H9 (cell line): ENCODE data around the gene RSL1D1. TPM values are rescaled to one million over a fixed set of nuclear protein-coding genes. Genes with fewer than 3 reads are reported as not detected.

Experiments used
- DNase-seq: peaks from one replicate; pipeline ENCODE4 v3.0.0-alpha.2; 2017
- H2AFZ ChIP-seq: one replicate; pipeline ENCODE4 v1.6.1; 2013; ENCODE audit warnings: mild to moderate bottlenecking, low read length, control low read depth, moderate library complexity
- H2AK5ac ChIP-seq: 2 replicates; pipeline ENCODE4 v1.6.1; 2013; ENCODE audit warnings: low read length, control low read depth, mixed read lengths; ENCODE audit not compliant: insufficient read length
- H2BK120ac ChIP-seq: one replicate; pipeline ENCODE4 v1.6.1; 2013; ENCODE audit warnings: low read depth, mild to moderate bottlenecking, low read length, control low read depth, inconsistent platforms; ENCODE audit not compliant: poor library complexity, severe bottlenecking
- H2BK12ac ChIP-seq: 2 replicates; pipeline ENCODE4 v1.6.1; 2013; ENCODE audit warnings: low read length, control low read depth, mixed read lengths, low read depth; ENCODE audit not compliant: insufficient read length
- H2BK15ac ChIP-seq: 2 replicates; pipeline ENCODE4 v1.6.1; 2013; ENCODE audit warnings: low read depth, low read length, control low read depth
- H2BK20ac ChIP-seq: one replicate; pipeline ENCODE4 v1.6.1; 2013; ENCODE audit warnings: low read depth, mild to moderate bottlenecking, low read length, control low read depth, inconsistent platforms; ENCODE audit not compliant: poor library complexity, severe bottlenecking
- H2BK5ac ChIP-seq: 2 replicates; pipeline ENCODE4 v1.6.1; 2013; ENCODE audit warnings: low read length, control low read depth, mixed read lengths; ENCODE audit not compliant: insufficient read length
- H3K14ac ChIP-seq: 2 replicates; pipeline ENCODE4 v1.6.1; 2013; ENCODE audit warnings: low read length, control low read depth; ENCODE audit not compliant: insufficient read depth
- H3K18ac ChIP-seq: 2 replicates; pipeline ENCODE4 v1.6.1; 2013; ENCODE audit warnings: low read depth, mild to moderate bottlenecking, mixed read lengths, low read length, control low read depth; ENCODE audit not compliant: insufficient read length
- H3K23ac ChIP-seq: 2 replicates; pipeline ENCODE4 v1.6.1; 2013; ENCODE audit warnings: low read length, control low read depth, mixed read lengths, low read depth; ENCODE audit not compliant: insufficient read length
- H3K23me2 ChIP-seq: 2 replicates; pipeline ENCODE4 v1.6.1; 2013; ENCODE audit warnings: low read depth, mild to moderate bottlenecking, mixed read lengths, low read length, control low read depth; ENCODE audit not compliant: insufficient read length, poor library complexity, severe bottlenecking
- H3K27ac ChIP-seq: 2 replicates; pipeline ENCODE4 v1.5.1; 2013; ENCODE audit warnings: low read length, control low read depth, mixed read lengths, low read depth; ENCODE audit not compliant: insufficient read length
- H3K27me3 ChIP-seq: 2 replicates; pipeline ENCODE4 v1.6.1; 2013; ENCODE audit warnings: low read length, control low read depth, inconsistent platforms; ENCODE audit not compliant: insufficient read depth
- H3K4ac ChIP-seq: 2 replicates; pipeline ENCODE4 v1.6.1; 2013; ENCODE audit warnings: low read depth, mild to moderate bottlenecking, control low read depth, inconsistent platforms, low read length, moderate library complexity
- H3K4me1 ChIP-seq: 2 replicates; pipeline ENCODE4 v1.6.1; 2013; ENCODE audit warnings: low read length, control low read depth, inconsistent platforms; ENCODE audit not compliant: insufficient read depth
- H3K4me2 ChIP-seq: 2 replicates; pipeline ENCODE4 v1.6.1; 2013; ENCODE audit warnings: low read length, control low read depth, mixed read lengths; ENCODE audit not compliant: insufficient read length, insufficient read depth
- H3K56ac ChIP-seq: 2 replicates; pipeline ENCODE4 v1.6.1; 2013; ENCODE audit warnings: low read depth, mild to moderate bottlenecking, mixed read lengths, low read length, control low read depth; ENCODE audit not compliant: insufficient read length
- H3K79me1 ChIP-seq: 2 replicates; pipeline ENCODE4 v1.6.1; 2013; ENCODE audit warnings: low read depth, mild to moderate bottlenecking, moderate library complexity, low read length, control low read depth, inconsistent platforms; ENCODE audit not compliant: insufficient read depth, poor library complexity, severe bottlenecking
- H3K79me2 ChIP-seq: 2 replicates; pipeline ENCODE4 v1.6.1; 2013; ENCODE audit warnings: low read length, control low read depth, inconsistent platforms; ENCODE audit not compliant: insufficient read depth
- H3K9ac ChIP-seq: 2 replicates; pipeline ENCODE4 v1.6.1; 2013; ENCODE audit warnings: low read length, control low read depth, mixed read lengths; ENCODE audit not compliant: insufficient read length; ENCODE audit errors: extremely low read depth
- H3K9me3 ChIP-seq: one replicate; pipeline ENCODE4 v1.6.1; 2013; ENCODE audit warnings: low read depth, low read length, inconsistent platforms; ENCODE audit not compliant: control insufficient read depth
- H3T11ph ChIP-seq: one replicate; pipeline ENCODE4 v1.6.1; 2013; ENCODE audit warnings: mild to moderate bottlenecking, low read length, control low read depth, inconsistent platforms
- H4K20me1 ChIP-seq: one replicate; pipeline ENCODE4 v1.6.1; 2013; ENCODE audit not compliant: control insufficient read depth, insufficient read length, insufficient read depth
- H4K5ac ChIP-seq: 2 replicates; pipeline ENCODE4 v1.6.1; 2013; ENCODE audit warnings: low read depth, mild to moderate bottlenecking, mixed read lengths, low read length, control low read depth; ENCODE audit not compliant: insufficient read length
- H4K8ac ChIP-seq: replicated peaks from 2 replicates; pipeline ENCODE4 v1.6.1; 2013; ENCODE audit warnings: low read length, control low read depth, mixed read lengths, low read depth; ENCODE audit not compliant: insufficient read length
- H4K91ac ChIP-seq: 2 replicates; pipeline ENCODE4 v1.6.1; 2013; ENCODE audit warnings: low read depth, mild to moderate bottlenecking, moderate library complexity, mixed read lengths, low read length, control low read depth; ENCODE audit not compliant: insufficient read length
- H3K27ac Mint-ChIP-seq, 3 experiments: 2 replicates in 2 of 3; 3 replicates in 1 of 3; pipeline ENCODE4 v1.8.0; 2020 to 2021; ENCODE audit warnings: mixed read lengths in 3 of 3, mild to moderate bottlenecking in 1 of 3, moderate library complexity in 1 of 3
- H3K27me3 Mint-ChIP-seq: 2 replicates; pipeline ENCODE4 v1.8.0; 2021; ENCODE audit warnings: low read depth, mild to moderate bottlenecking, moderate library complexity, mixed read lengths
- H3K36me3 Mint-ChIP-seq, 3 experiments: 2 replicates in 2 of 3; 3 replicates in 1 of 3; pipeline ENCODE4 v1.8.0; 2020 to 2021; ENCODE audit warnings: low read depth in 3 of 3, mixed read lengths in 3 of 3; ENCODE audit not compliant: insufficient read depth in 1 of 3
- H3K4me1 Mint-ChIP-seq, 2 experiments: 2 replicates each; pipeline ENCODE4 v1.8.0; 2020; ENCODE audit warnings: mixed read lengths in 2 of 2
- H3K4me3 Mint-ChIP-seq, 2 experiments: 2 replicates in 1 of 2; 3 replicates in 1 of 2; pipeline ENCODE4 v1.8.0; 2020 to 2021; ENCODE audit warnings: mild to moderate bottlenecking in 2 of 2, mixed read lengths in 2 of 2, moderate library complexity in 1 of 2
- H3K9me3 Mint-ChIP-seq, 2 experiments: 2 replicates in 1 of 2; 3 replicates in 1 of 2; pipeline ENCODE4 v1.8.0; 2020; ENCODE audit warnings: mild to moderate bottlenecking in 2 of 2, mixed read lengths in 2 of 2, moderate library complexity in 1 of 2
- CTCF ChIP-seq: fragments of 200-600 bp; sonication (generic); conservative IDR thresholded peaks from 3 replicates; pipeline ENCODE4 v1.8.0; 2021; ENCODE audit warnings: antibody characterized with exemption, mild to moderate bottlenecking
- WGBS: extraction: QIAGEN DNeasy Blood & Tissue Kit; methylation state at CpG from one replicate; pipeline ENCODE4 v1.1.7; 2013; ENCODE audit warnings: missing lambda C conversion rate, low lambda C conversion rate, mixed read lengths; ENCODE audit not compliant: insufficient read length; ENCODE audit errors: extremely low coverage; 5-methylcytosine and 5-hydroxymethylcytosine counted together
- total RNA-seq: library from RNA; stranded (reverse); gene quantifications from 2 replicates; pipeline ENCODE4 v1.2.1, GENCODE V29; 2021

The RSL1D1 gene
- total RNA-seq, 1 experiment from 2014 or later: 334 TPM

GRCh38 chr16:11868412-11868980 is 17.2 kb upstream of the RSL1D1 start:
- H3K4me1 Mint-ChIP-seq: peaks cover 0 to 7% of the 10 kb centered on the region in 2 experiments; a peak in 2 of 4 replicates
- Histone ChIP-seq H3K4me2 (no peak overlapping the region), H3K23ac (no peak overlapping the region), H3K56ac (no peak overlapping the region), H2BK120ac (no peak overlapping the region), H4K8ac (no peak overlapping the region), H4K91ac (no peak overlapping the region), H3K9ac (no peak overlapping the region), H3K18ac (no peak overlapping the region), H3K27ac (no peak overlapping the region), H2BK5ac (no peak overlapping the region), H2BK12ac (no peak overlapping the region), H4K5ac (no peak overlapping the region), H3K27me3 (no peaks in the 10 kb centered on the region), H3K79me1 (no peaks in the 10 kb centered on the region), H2BK20ac (no peak overlapping the region), H3K4me1 (no peaks in the 10 kb centered on the region), H2AK5ac (no peak overlapping the region), H2AFZ (no peak overlapping the region), H2BK15ac (no peak overlapping the region), H3T11ph (no peak overlapping the region), H3K4ac (no peak overlapping the region), H3K23me2 (no peaks in the 10 kb centered on the region), H3K14ac (no peak overlapping the region), H3K79me2 (no peaks in the 10 kb centered on the region), H4K20me1 (no peaks in the 10 kb centered on the region), H3K9me3 (no peaks in the 10 kb centered on the region)
- peaks cover 3 to 17% (median 7%) of the 10 kb centered on the region in 3 experiments; a peak in 5 of 7 replicates for H3K36me3 Mint-ChIP-seq
- DNase-seq: no peak
- H3K4me3 Mint-ChIP-seq: no peak overlapping the region
- H3K9me3 Mint-ChIP-seq: no peaks in the 10 kb centered on the region
- no peaks in the 10 kb centered on the region for H3K27me3 Mint-ChIP-seq
- no peak for TF ChIP-seq CTCF
- WGBS: no CpG with 5 or more reads among the region's 2 CpGs
- H3K27ac Mint-ChIP-seq: peak overlapping the region in 1 of 3 experiments; percentile 44; a peak in 1 of 7 replicates
